Natural killer cell (primary cell): Measurements from ENCODE around the gene WFS1. TPM values are rescaled to one million over a fixed set of nuclear protein-coding genes. Genes with fewer than 3 reads are reported as not detected.

Experiments used
- ATAC-seq, 3 donors: fragments of 150-1000 bp in 2 of 3; fragments of 200-7000 bp in 1 of 3; cut with Tn5 transposase; 1 replicate in 1 of 3; 2 replicates in 2 of 3; pipeline ENCODE4 v1.10.0; 2021; ENCODE audit warnings: mild to moderate bottlenecking in 2 of 3, moderate library complexity in 2 of 3
- DNase-seq, 2 donors: peaks; one replicate each; pipeline versions ENCODE4 v3.0.0 to v3.0.0-alpha.2; 2013 to 2021; ENCODE audit warnings: mixed read lengths in 1 of 2
- H3K27ac ChIP-seq: one replicate; pipeline ENCODE4 v1.5.1; 2013; ENCODE audit warnings: mild to moderate bottlenecking, low read length
- H3K27me3 ChIP-seq: one replicate; pipeline ENCODE4 v1.6.1; 2013; ENCODE audit warnings: low read length; ENCODE audit not compliant: control insufficient read depth, insufficient read depth
- H3K36me3 ChIP-seq: one replicate; pipeline ENCODE4 v1.6.1; 2013; ENCODE audit warnings: low read length; ENCODE audit not compliant: control insufficient read depth, insufficient read depth
- H3K4me1 ChIP-seq: one replicate; pipeline ENCODE4 v1.6.1; 2013; ENCODE audit warnings: low read length; ENCODE audit not compliant: control insufficient read depth, insufficient read depth
- H3K4me3 ChIP-seq: one replicate; pipeline ENCODE4 v1.5.1; 2013; ENCODE audit warnings: low read length
- H3K9me3 ChIP-seq: one replicate; pipeline ENCODE4 v1.6.1; 2013; ENCODE audit warnings: low read length; ENCODE audit not compliant: control insufficient read depth, insufficient read depth
- H3K27ac Mint-ChIP-seq, 2 donors: one replicate each; pipeline ENCODE4 v1.8.0; 2022; ENCODE audit warnings: mild to moderate bottlenecking in 2 of 2, mixed read lengths in 2 of 2, moderate library complexity in 1 of 2
- H3K27me3 Mint-ChIP-seq, 2 donors: one replicate each; pipeline ENCODE4 v1.8.0; 2022; ENCODE audit warnings: low read depth in 2 of 2, mixed read lengths in 2 of 2
- H3K36me3 Mint-ChIP-seq: one replicate; pipeline ENCODE4 v1.8.0; 2022; ENCODE audit warnings: mixed read lengths
- H3K4me1 Mint-ChIP-seq, 2 donors: one replicate each; pipeline ENCODE4 v1.8.0; 2022; ENCODE audit warnings: mixed read lengths in 2 of 2
- H3K4me3 Mint-ChIP-seq: one replicate; pipeline ENCODE4 v1.8.0; 2022; ENCODE audit warnings: mild to moderate bottlenecking, moderate library complexity, mixed read lengths
- H3K9me3 Mint-ChIP-seq, 2 donors: one replicate each; pipeline ENCODE4 v1.8.0; 2022; ENCODE audit warnings: mixed read lengths in 2 of 2
- CTCF ChIP-seq: fragments of 200-600 bp; IDR thresholded peaks from one replicate; pipeline ENCODE4 v1.8.0; 2022; ENCODE audit warnings: antibody characterized with exemption
- WGBS: methylation state at CpG from one replicate; pipeline ENCODE4 v1.1.7; 2013; ENCODE audit warnings: missing lambda C conversion rate; ENCODE audit not compliant: insufficient coverage; 5-methylcytosine and 5-hydroxymethylcytosine counted together
- intact Hi-C: fragments of 100-400 bp; cut with micrococcal nuclease; formaldehyde crosslinking; loops from one replicate; pipeline ENCODE4 v1.14.2; 2022
- total RNA-seq, 4 donors: library from RNA; stranded (reverse); fragments of 120-200 nt in 1 of 4; gene quantifications; one replicate each; pipeline versions ENCODE4 v1.2.3 to v1.2.4, GENCODE V29; 2013 to 2022

The WFS1 gene
- total RNA-seq, 3 donors from 2014 or later (not counting 1 experiment from before 2014, with no cell fraction given): 3.0 to 5.6 (median 3.5) TPM

- Histone ChIP-seq H3K27ac (no peak overlapping the region), H3K9me3 (no peaks in the 10 kb centered on the region), H3K4me1 (peaks cover 22% of the 10 kb centered on the region), H3K4me3 (no peak overlapping the region), H3K36me3 (no peaks in the 10 kb centered on the region), H3K27me3 (peaks cover 9% of the 10 kb centered on the region)
- no peak for TF ChIP-seq CTCF
- Mint-ChIP-seq H3K27ac (no peak overlapping the region), H3K36me3 (no peaks in the 10 kb centered on the region), H3K4me3 (no peak overlapping the region), H3K9me3 (no peaks in the 10 kb centered on the region), H3K4me1 (peaks cover 6 to 20% of the 10 kb centered on the region in 2 donors), H3K27me3 (peaks cover 4 to 12% of the 10 kb centered on the region in 2 donors)
- ATAC-seq (no peak), DNase-seq (no peak)
- intact Hi-C loops: no loop called here
- WGBS: 88% methylated on average over 15 of the region's 15 CpGs
Observed at GRCh38 chr4:6272863-6273660, 3.4 kb downstream of the WFS1 start.

DNA sequence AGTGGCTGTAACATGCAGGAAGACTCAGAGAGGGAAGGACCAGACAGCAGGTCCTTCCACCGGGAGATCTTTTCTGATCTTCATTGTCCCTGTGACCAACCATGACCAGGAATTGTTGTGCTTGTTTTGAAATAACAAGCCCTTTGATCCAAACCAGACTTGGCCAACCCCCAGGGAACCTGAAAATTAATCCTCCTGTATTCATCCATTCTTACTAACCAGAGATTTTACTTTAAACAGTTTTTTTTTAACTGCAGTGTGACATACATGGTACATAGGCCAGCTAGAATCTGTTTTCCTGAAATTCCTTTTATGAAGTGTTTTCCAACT, 4.0 kb downstream of the WFS1 start:
- DNase-seq (no peak), ATAC-seq (no peak)
- H3K36me3 Mint-ChIP-seq: no peaks in the 10 kb centered on the region
- no peaks in the 10 kb centered on the region for H3K9me3 Mint-ChIP-seq
- intact Hi-C loops: no loop called here
- no peak for TF ChIP-seq CTCF
- no peak overlapping the region for H3K27ac Mint-ChIP-seq
- Histone ChIP-seq H3K4me1 (peaks cover 28% of the 10 kb centered on the region), H3K4me3 (no peak overlapping the region), H3K27me3 (peaks cover 8% of the 10 kb centered on the region), H3K36me3 (no peaks in the 10 kb centered on the region), H3K9me3 (no peaks in the 10 kb centered on the region), H3K27ac (no peak overlapping the region)
- no peak overlapping the region for H3K4me3 Mint-ChIP-seq
- WGBS: 95% methylated on average over 1 of the region's 1 CpG
- H3K4me1 Mint-ChIP-seq: peaks cover 9 to 21% of the 10 kb centered on the region in 2 donors
- peaks cover 0 to 8% of the 10 kb centered on the region in 2 donors for H3K27me3 Mint-ChIP-seq

DNA sequence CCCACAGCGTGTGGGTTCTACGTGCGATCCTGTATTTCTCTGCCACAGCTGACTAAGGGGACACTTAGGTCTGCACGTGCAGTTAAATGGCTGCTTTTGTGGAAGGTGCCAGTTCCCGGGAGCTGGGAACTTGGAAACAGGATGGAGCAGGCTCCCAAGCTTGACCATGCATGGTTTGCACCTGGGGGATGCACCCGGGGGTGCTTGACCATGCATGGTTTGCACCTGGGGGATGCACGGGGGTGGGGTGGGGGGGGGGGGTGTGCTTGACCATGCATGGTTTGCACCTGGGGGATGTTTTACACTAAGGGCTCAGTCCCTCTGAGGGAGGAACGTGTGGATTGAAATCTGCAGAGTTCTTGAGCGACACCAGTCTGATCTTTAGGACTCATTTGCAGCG, 5.7 kb downstream of the WFS1 start:
- 76% methylated on average over 10 of the region's 10 CpGs for WGBS

More for the DNA sequence above, 5.7 kb downstream of the WFS1 start:
- no peak overlapping the region for H3K4me3 ChIP-seq
- peaks cover 13 to 28% of the 10 kb centered on the region in 2 donors for H3K4me1 Mint-ChIP-seq
- H3K4me1 ChIP-seq: peaks cover 28% of the 10 kb centered on the region
- H3K36me3 Mint-ChIP-seq: no peaks in the 10 kb centered on the region
- H3K27ac ChIP-seq: no peak overlapping the region
- intact Hi-C loops: no loop called here
- H3K27me3 Mint-ChIP-seq: peaks cover 0 to 10% of the 10 kb centered on the region in 2 donors
- no peak for ATAC-seq
- peaks cover 2% of the 10 kb centered on the region for H3K27me3 ChIP-seq
- no peaks in the 10 kb centered on the region for H3K36me3 ChIP-seq
- no peak for DNase-seq
- H3K9me3 ChIP-seq: no peaks in the 10 kb centered on the region
- no peak for TF ChIP-seq CTCF
- H3K9me3 Mint-ChIP-seq: no peaks in the 10 kb centered on the region
- no peak overlapping the region for H3K27ac Mint-ChIP-seq
- H3K4me3 Mint-ChIP-seq: no peak overlapping the region
